ENCODE results near the gene TMEM190. TPM values are rescaled to one million over a fixed set of nuclear protein-coding genes. Genes with fewer than 3 reads are reported as not detected.

Gene TMEM190
- total and polyA plus RNA-seq, 2 donors (not counting 3 experiments of a cell fraction or from before 2014, with no cell fraction given) = not detected

DNA sequence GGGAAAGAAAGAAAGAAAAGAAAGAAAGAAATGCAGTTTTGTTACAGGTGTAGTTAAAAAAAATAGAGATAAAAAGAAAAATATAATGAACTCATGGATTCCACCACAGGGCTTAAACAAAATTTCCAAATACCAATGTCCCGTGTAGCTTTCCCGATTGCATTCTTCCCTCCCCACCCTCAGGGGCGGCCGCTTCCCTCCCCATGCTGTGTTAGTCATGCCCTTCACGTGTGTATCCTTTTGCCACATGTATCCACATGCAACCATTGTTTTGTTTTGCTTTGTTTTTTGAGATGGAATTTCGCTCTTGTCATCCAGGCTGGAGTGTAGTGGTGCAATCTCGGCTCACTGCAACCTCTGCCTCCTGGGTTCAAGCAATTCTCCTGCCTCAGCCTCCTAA, 40.5 kb upstream of the TMEM190 start:
- BruUV-seq (replicated peaks) = no TSS peak
- CTCF ChIA-PET = no interaction called here
- no peak for DNase-seq (ENCODE audit: low read depth, low spot score)

More for the DNA sequence above, 40.5 kb upstream of the TMEM190 start:
- POLR2A ChIA-PET = no interaction called here
- intact Hi-C loops (cut with micrococcal nuclease) = loop anchor here (10.0 kb wide), 1 partner anchor 319 kb away; the partner anchor contains the start of gene U2AF2
- H3K9ac ChIP-seq (replicated peaks; ENCODE audit: extremely low read depth, insufficient read depth, low read length) = no peak overlapping the region
- no peak for TF ChIP-seq MYC (IDR thresholded peaks at IDR 0.05; ENCODE audit: low read depth, low read length)
- no peak for TF ChIP-seq EZH2 (IDR thresholded peaks at IDR 0.05; ENCODE audit: borderline replicate concordance, low read depth, low read length, severe bottlenecking)
- no peak for TF ChIP-seq FOS (IDR thresholded peaks at IDR 0.05; ENCODE audit: borderline replicate concordance, insufficient read depth, low read length)
- no peak for TF ChIP-seq POLR2A (IDR thresholded peaks at IDR 0.05; ENCODE audit: low read depth, low read length)
- TF ChIP-seq POLR2AphosphoS5 (IDR thresholded peaks at IDR 0.05; ENCODE audit: insufficient read depth, low read depth, low read length) = no peak
- TF ChIP-seq, protein P1, sequence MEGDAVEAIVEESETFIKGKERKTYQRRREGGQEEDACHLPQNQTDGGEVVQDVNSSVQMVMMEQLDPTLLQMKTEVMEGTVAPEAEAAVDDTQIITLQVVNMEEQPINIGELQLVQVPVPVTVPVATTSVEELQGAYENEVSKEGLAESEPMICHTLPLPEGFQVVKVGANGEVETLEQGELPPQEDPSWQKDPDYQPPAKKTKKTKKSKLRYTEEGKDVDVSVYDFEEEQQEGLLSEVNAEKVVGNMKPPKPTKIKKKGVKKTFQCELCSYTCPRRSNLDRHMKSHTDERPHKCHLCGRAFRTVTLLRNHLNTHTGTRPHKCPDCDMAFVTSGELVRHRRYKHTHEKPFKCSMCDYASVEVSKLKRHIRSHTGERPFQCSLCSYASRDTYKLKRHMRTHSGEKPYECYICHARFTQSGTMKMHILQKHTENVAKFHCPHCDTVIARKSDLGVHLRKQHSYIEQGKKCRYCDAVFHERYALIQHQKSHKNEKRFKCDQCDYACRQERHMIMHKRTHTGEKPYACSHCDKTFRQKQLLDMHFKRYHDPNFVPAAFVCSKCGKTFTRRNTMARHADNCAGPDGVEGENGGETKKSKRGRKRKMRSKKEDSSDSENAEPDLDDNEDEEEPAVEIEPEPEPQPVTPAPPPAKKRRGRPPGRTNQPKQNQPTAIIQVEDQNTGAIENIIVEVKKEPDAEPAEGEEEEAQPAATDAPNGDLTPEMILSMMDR (IDR thresholded peaks at IDR 0.05; ENCODE audit: extremely low read depth in 1 of 2, insufficient read depth in 1 of 2, low read depth in 1 of 2, low read length in 2 of 2) = no peak
- no peak for TF ChIP-seq JUN (IDR thresholded peaks at IDR 0.05; ENCODE audit: borderline replicate concordance, insufficient read depth, insufficient read length, low read depth)
- TF ChIP-seq, protein P2, sequence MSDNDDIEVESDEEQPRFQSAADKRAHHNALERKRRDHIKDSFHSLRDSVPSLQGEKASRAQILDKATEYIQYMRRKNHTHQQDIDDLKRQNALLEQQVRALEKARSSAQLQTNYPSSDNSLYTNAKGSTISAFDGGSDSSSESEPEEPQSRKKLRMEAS (IDR thresholded peaks at IDR 0.05; ENCODE audit: insufficient read depth, insufficient read length) = no peak
- no peak for TF ChIP-seq GATA2 (IDR thresholded peaks at IDR 0.05; ENCODE audit: insufficient read depth, insufficient read length, low read depth, low read length)
- peaks cover 0 to 5% of the 10 kb centered on the region in 2 experiments for H3K27me3 ChIP-seq (ENCODE audit: control insufficient read depth in 2 of 2, insufficient read depth in 2 of 2, low read length in 2 of 2)
- H2AFZ ChIP-seq (ENCODE audit: low read depth, low read length) = no peak overlapping the region
- no peak overlapping the region for H3K27ac ChIP-seq (ENCODE audit: insufficient read depth, low read depth, low read length)
- H4K20me1 ChIP-seq (replicated peaks; ENCODE audit: control insufficient read depth, extremely low read depth, insufficient read depth, low read length) = no peaks in the 10 kb centered on the region
- H3K9me3 ChIP-seq (replicated peaks; ENCODE audit: control insufficient read depth, insufficient read depth, low read length) = no peaks in the 10 kb centered on the region
- no peak for FAIRE-seq
- no peak overlapping the region for H3K4me2 ChIP-seq (ENCODE audit: insufficient read depth, low read length)
- H3K36me3 ChIP-seq (ENCODE audit: control insufficient read depth in 2 of 2, extremely low read depth in 1 of 2, insufficient read depth in 2 of 2, low read length in 2 of 2) = no peaks in the 10 kb centered on the region
- no peaks in the 10 kb centered on the region for H3K9me1 ChIP-seq (replicated peaks; ENCODE audit: control insufficient read depth, extremely low read depth, insufficient read depth, low read length)
- no peaks in the 10 kb centered on the region for H3K79me2 ChIP-seq (ENCODE audit: control insufficient read depth, insufficient read depth, low read length)
- no peak overlapping the region for H3K4me3 ChIP-seq (replicated peaks in 1 of 3; ENCODE audit: insufficient read depth in 1 of 3, low read depth in 1 of 3, low read length in 3 of 3)
- dilution Hi-C loops (cut with MboI; ENCODE audit: extremely low pct_ligation_motif_present, low sequenced_read_pairs) = no loop called here
- H3K4me1 ChIP-seq (ENCODE audit: control insufficient read depth, extremely low read depth, insufficient read depth, low read length) = peaks cover 10% of the 10 kb centered on the region

Data from endothelial cell of umbilical vein (primary cell).